Esophagus squamous epithelium (tissue), 4 donors: ENCODE data around the gene SLC35A3.

Experiments
- CTCF ChIP-seq, 6 experiments: fragments of 450-650 bp in 4 of 6; fragments of 200-600 bp in 2 of 6; sonication (generic) in 2 of 6; IDR thresholded peaks; one replicate each; pipeline ENCODE4 v1.5.1; 2016 to 2019; ENCODE audit warnings: antibody characterized with exemption in 6 of 6, mild to moderate bottlenecking in 4 of 6, moderate library complexity in 4 of 6
- POLR2A ChIP-seq, 4 donors: fragments of 450-650 bp; IDR thresholded peaks; one replicate each; pipeline ENCODE4 v1.6.1; 2017; ENCODE audit warnings: antibody characterized with exemption in 4 of 4, mild to moderate bottlenecking in 4 of 4, moderate library complexity in 3 of 4

GRCh38 chr1:100023482-100023881 lies 53.7 kb downstream of the SLC35A3 start:
- TF ChIP-seq CTCF (IDR thresholded peaks at IDR 0.05): no peak
- no peak for TF ChIP-seq POLR2A (IDR thresholded peaks at IDR 0.05)
